Endothelial cell of hepatic sinusoid (primary cell): ENCODE data around the gene UBE2E3.

Experiments used
- in situ Hi-C: cut with HindIII; loops from 2 replicates; pipeline ENCODE4 v1.10.0; 2017; ENCODE audit warnings: low sequenced_read_pairs

UBE2E3 gene

DNA sequence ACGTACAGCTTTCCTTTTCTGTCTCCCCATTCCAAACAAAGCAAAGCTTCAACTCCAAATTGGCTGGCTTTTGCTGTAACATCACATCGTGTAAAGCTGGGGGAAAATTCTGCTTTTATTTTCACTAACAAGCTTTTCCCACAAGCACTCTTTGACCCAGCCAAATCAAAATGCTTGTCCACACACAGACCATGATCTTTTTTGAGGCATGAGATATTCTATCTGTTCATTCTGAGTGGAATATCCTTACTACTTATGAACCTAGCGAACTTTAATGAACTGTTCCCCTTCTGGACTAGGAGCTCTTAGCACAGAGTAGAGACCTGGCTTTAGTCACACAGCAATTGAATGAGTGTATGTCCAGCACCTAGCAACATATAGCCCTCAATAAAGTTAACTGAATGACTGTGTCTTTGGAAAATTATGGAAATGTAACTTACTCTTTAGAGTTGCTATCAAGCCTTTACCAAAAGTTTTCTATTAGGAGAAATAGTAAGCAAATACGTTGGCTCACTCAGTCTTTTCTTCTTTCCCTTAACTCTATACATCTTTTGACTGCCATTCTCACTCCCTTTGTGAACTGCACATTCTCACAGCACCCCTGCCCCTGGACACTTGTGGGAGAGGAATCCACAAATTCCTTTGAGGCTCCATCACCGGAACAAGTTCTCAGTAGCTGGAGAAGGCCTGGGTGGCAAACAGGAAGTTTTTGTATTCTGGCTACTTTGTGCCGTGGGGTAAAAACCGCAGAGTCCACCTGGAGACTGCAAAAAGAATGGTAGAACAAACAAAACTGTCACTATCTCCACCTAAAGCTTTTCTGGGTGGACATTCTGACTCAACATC lies 1.3 kb upstream of the UBE2E3 start:
- in situ Hi-C loops: no loop called here

GRCh38 chr2:180979749-180980105 lies 678 bp upstream of the UBE2E3 start:
- in situ Hi-C loops: loop anchor here (5.0 kb wide), 1 partner anchor 63 kb away; no protein-coding TSS in a partner anchor

DNA sequence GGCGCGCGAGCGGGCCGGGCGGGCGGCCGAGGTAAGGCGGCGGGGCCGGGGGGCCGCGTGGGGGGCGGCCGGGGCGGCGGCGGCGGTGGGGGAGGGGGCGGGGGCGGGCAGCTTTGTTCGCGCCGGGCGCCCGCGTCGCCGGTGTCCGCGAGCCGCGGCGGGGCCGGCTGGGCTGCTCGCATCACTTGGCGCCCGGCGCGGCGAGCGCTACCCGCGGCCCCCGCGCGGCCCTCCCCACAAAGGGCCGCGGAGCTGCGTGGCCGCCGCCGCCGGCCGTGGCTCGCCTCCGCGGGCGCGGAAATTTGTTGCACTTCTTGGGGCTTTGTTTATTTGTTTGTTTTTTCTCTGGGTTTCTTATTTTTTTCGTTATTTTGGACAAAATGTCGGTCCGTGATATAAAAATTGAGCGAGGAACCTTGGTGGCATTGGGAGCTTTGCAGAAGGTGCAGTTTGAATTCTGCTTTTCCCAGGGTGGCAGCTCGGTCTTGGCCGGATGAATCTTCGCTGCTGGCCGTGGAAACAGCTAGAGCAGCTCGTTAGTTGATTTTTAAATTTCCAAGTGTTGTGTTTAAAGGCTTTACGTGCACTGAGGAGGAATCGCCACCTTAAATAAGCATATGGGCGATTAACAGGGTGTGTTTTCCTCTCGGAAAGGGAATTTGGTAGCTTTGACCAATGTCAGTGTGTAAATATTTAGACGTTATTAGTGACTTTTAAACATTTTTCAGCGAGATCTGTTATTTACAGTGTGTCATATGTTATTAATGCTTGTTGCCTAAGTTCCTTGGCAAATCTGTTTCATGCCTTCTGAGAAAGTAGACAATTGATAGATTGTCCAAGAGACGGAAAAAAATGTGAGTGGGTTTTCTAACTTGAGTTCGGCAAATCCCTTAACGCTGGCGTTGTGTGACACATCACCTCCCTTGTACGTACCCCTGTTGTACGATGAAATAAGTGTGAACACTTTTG lies 822 bp downstream of the UBE2E3 start:
- in situ Hi-C loops: loop anchor here (5.0 kb wide), 1 partner anchor 61 kb away; no protein-coding TSS in a partner anchor

GRCh38 chr2:180983468-180984242 lies 3.2 kb downstream of the UBE2E3 start:
- in situ Hi-C loops: loop anchor here (5.0 kb wide), 1 partner anchor 59 kb away; no protein-coding TSS in a partner anchor

GRCh38 chr2:180985771-180986395 lies 5.5 kb downstream of the UBE2E3 start:
- in situ Hi-C loops: no loop called here

- in situ Hi-C loops: no loop called here
Observed at GRCh38 chr2:180987146-180987545, 6.7 kb downstream of the UBE2E3 start.

DNA sequence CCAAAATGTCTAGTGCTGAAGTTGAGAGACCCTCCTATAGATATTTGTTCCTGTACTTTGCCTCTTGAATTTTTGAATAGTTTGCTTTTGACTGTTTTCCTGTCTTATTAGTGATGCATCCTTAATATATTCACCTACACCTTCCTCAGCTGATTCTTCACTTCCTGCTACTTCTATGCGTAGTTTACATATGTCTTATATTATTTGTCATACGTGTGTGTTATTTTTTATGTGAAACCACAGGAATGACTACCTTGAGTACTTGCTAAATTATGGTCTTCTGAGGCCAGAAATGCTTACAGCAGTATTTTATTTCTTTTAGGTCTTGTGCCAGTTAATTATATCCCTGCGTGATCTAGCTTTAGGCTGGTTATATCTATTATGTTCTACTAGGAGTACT lies 9.9 kb downstream of the UBE2E3 start:
- in situ Hi-C loops: no loop called here

DNA sequence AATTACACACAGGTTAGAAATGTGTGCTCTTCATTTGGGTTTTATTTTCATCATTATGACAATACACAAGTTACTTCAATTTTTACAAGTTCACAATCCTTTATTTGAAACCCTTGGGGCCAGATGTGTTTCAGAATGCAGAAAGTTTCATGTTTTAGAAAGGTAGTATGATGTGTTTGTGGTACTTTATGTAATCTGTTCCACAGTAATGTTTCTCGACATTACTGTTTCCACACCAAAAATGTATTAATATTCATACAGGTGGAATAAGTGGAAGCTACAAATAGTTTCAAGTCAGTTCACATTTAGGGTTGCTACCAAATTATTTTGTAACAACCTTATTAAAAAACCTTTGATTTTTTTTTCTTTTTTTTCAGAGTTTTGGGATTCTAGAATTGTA lies 10.4 kb downstream of the UBE2E3 start:
- in situ Hi-C loops: no loop called here

- in situ Hi-C loops: no loop called here
Observed at GRCh38 chr2:180991361-180991760, 11.0 kb downstream of the UBE2E3 start.

DNA sequence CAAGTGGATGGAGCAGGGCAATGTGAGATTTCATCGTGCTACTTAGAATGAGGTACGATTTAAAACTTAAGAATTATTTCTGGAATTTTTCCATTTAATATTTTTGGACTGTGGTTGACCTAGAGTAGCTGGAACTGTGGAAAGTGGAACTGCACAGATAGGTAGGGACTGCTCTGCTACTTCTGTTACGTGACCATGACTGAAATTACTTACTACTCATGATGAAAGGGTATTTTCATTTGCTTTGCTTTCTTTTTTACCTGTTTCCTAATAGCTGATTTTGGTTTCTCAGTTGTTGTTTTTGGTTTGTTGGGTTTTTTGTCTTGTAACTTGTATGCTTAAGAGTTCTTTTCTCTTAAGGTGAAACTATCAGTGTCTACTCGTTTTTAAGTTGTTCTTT lies 11.4 kb downstream of the UBE2E3 start:
- in situ Hi-C loops: no loop called here

DNA sequence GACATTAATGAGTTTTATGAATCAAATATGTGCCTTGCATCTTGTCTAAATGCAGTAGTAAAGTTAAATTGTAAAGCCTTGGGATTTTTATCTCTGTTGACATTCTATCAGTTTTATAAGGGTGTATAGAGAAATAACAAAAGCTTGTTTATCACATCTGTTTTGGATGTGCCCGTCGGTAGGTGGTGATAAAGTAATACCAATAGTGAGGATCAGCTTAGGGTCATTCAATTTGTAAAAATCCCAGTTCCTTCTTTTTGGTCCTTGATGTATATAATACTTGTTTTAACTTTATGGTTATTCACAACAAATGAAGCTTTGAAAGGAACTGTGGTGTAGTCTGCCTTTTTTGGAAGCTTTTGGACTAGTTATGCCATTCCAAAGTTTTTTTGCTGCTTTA lies 12.6 kb downstream of the UBE2E3 start:
- in situ Hi-C loops: no loop called here

- in situ Hi-C loops: no loop called here
Observed at GRCh38 chr2:180999274-180999964, 19.0 kb downstream of the UBE2E3 start.

- in situ Hi-C loops: no loop called here
Observed at GRCh38 chr2:181004647-181005325, 24.4 kb downstream of the UBE2E3 start.

GRCh38 chr2:181005326-181005655 lies 24.9 kb downstream of the UBE2E3 start:
- in situ Hi-C loops: no loop called here

DNA sequence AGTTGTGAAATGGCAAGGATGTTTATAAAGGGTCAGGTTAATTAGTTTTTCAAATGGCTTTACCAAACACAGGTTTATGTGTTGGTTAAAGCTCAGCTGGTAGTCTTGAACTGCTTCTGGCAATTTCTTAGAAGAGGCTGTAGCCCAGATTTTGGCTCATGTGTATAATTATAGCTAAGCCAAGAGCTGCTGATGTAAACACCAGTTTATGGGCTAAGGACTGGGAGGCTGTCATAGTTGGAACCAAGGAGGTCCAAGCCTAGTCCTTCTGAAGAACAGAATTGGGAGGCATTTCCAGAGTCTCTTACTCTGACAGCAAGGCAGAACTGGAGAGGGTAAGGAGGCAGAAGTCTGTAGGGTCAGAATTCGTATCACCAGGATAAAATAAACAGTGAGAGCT lies 25.4 kb downstream of the UBE2E3 start:
- in situ Hi-C loops: no loop called here

DNA sequence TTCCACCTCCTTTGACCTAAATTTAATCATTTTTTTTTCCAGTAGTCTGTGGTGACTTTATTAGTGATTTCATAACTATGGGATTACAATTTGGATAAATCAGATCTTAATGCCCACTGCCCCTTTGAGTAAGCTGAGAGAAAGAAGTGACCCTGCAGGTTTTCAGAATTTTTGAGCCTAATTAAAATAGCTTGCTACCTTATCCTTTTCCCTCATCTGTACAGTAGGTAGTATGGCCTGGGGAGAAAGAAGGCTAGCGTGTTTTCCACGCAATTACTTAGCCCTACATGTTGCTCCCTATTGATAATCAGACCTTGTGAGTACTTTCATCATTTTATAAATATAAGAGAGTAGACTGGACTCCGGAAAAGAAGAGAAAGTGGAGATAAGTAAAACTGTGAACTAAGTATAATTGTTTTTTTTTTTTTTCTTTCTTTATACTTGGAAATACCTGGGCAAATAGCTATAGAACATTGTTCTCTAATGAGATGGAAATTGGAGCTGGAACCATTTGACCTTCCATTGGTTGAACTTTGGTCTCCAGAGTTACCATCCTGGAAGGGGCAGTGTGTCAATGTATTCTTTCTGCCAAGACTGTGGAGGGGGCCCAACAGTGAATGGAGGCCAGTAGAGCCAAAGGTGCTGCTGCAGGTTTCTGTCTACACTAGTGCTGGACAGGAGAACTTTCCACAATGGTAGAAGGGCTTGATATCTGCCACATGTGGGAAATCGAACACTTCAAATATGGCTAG lies 26.9 kb downstream of the UBE2E3 start:
- in situ Hi-C loops: no loop called here

- in situ Hi-C loops: no loop called here
Observed at GRCh38 chr2:181008407-181008806, 28.0 kb downstream of the UBE2E3 start.

GRCh38 chr2:181021199-181021789 lies 40.9 kb downstream of the UBE2E3 start:
- in situ Hi-C loops: no loop called here
